Adrenal gland (tissue), 5 donors: ENCODE data around the gene STXBP5.

Experiments used
- CTCF ChIP-seq, 6 experiments: fragments of 450-650 bp in 4 of 6; fragments of 200-600 bp in 2 of 6; sonication (generic) in 1 of 6; IDR thresholded peaks; 1 replicate in 5 of 6; 2 replicates in 1 of 6; pipeline versions ENCODE4 v1.5.1 to v1.8.0; 2016 to 2021; ENCODE audit warnings: antibody characterized with exemption in 6 of 6, mild to moderate bottlenecking in 2 of 6, moderate library complexity in 1 of 6
- POLR2A ChIP-seq, 2 donors: fragments of 450-650 bp; IDR thresholded peaks; one replicate each; pipeline ENCODE4 v1.6.1; 2017; ENCODE audit warnings: antibody characterized with exemption in 2 of 2, mild to moderate bottlenecking in 2 of 2, moderate library complexity in 1 of 2
- donor health status: DM: no; HTN: no; CAD: no.

GRCh38 chr6:147211349-147211748 lies 7.1 kb downstream of the STXBP5 start:
- TF ChIP-seq POLR2A (IDR thresholded peaks at IDR 0.05), result no peak
- TF ChIP-seq CTCF (IDR thresholded peaks at IDR 0.05), result no peak
